RPMI8226 (cell line): ENCODE measurements around the gene CWF19L2.

Experiments used
- DNase-seq: peaks from one replicate; pipeline ENCODE4 v3.0.0-alpha.2; 2015

Gene CWF19L2

DNA sequence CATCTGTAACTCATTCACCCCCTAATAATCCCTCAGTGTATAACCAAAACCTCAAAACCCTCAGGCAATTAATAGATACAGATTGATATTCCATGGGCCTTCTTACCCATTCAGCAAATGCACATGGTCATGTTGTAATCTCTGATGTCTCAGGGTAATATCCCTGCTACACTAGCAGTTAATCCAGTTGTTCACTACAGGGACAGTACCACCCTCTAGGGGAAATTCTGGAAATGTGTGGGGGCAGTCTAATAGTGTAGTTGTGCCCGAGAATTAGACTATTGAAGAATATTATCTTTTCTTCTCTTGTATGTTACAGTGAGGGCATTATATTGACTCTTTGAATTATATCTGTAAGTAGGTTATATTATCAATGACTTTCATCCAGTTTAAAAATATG lies 175.4 kb downstream of the CWF19L2 start:
- DNase-seq = no peak
